NCI-H748 (cell line): ENCODE measurements around the gene MAPKAP1.

Experiments
- DNase-seq: peaks from one replicate; lab custom pipeline; 2025; ENCODE audit not compliant: unreplicated experiment; lab: John Stamatoyannopoulos, UW

Gene MAPKAP1

DNA sequence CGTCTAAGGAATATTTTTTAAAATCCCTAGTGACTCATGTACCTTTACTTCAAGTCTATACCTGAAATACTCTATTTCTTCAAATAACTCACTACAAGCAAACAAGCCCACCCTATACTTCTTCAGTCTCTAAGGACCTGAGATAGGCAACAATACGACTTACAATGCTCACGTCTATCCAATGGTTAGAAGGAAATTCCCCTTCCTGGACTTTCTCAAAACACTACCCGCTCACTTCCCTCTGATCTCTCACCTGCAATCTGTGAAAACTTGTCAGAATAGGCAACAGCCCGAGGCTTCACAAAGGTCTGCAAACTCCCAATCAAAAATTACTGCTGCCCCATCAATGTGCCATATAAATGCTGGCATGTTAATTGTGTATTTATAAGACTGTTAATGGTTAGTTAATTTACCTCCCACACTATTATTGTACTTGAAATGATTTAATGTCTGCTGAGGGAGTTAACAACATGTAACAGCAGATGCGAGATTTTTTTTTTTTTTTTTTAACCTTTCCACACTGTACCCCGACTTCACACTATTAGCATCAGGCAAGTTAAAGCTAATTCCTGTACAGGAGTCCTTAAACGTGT, 27.3 kb downstream of the MAPKAP1 start:
- no peak for DNase-seq

DNA sequence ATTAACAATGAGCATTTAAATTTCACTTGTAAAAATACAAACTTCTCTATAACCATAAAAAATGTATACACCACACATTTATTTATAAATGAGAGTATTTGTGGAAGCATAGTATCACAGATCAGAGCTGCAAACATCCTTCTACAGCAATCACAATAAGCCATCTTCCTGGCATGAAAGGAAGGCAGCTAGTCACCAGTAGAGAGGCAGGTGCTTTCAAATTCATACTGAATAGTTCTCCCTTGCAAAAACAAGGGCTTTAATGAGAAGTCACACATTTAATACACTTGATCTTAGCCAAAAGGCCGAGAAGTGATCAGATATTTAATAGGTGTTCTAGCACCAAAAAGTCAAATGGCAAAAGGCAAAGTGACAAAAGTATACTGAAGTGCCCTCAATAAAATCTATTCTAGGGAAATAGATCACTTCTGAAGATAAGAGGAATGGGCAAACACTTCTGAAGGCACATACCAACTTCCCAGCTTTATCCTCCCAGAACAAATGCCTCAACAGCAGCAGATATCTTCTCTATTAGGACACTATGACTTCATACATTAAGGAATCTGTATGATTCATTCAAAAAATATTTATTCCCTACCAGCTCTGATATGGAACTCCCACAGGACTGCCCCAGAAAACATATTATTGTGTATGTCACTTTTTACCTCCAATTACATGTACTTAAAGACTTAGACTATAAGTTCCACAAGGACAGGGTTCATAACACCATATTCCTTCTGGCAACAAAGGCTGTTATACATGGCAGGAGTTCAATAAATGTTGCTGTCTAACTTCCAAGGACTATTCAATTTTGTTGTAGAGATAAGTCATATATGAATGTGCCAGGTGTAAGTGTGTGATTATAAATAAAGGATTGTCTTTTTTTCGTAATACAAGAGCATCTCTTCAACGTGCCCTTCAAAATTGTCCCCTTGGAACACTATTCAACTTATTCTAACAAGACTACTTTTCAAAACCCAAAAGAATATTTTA, 31.7 kb downstream of the MAPKAP1 start:
- DNase-seq: no peak

DNA sequence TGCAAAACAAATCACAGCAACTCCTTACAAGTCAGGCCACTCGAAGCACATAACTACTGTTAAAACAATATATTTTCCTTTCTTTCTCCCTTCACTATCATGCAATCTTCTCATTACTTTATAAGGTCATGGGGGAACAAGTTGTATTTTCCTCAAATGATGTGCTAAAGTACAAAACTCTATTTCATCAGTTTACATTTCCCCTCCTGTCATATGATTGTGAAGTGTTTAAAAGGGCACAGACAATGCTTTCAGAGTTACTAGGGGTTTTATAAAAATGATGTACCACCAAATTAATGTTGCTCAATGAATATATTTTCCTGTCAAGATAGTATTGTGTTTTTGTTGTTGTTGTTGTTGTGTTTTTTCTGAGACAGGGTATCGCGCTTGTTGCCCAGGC, 34.1 kb downstream of the MAPKAP1 start:
- DNase-seq: no peak

GRCh38 chr9:125663127-125663526, 43.9 kb downstream of the MAPKAP1 start:
- DNase-seq: no peak

GRCh38 chr9:125660557-125660956, 46.5 kb downstream of the MAPKAP1 start:
- DNase-seq: no peak

DNA sequence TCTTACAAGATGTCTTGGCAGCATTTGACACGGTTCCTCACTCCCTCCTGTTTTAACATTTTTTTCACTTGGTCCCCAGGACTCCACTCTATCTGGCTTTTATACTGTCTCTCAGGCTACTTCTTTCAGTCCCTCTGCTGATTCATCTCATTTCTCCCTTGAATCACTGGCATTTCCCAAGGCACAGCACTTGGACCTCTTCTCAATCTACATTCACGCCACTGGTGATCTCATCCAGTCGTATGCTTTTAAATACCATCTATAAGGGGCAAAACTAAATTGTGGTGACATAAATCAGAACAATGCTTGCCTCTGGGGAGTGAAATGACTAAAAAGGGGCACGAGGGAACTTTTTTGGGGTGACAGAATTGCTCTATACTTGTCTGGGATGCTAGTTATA, 47.1 kb downstream of the MAPKAP1 start:
- DNase-seq: no peak

GRCh38 chr9:125659201-125659840, 47.7 kb downstream of the MAPKAP1 start:
- no peak for DNase-seq

GRCh38 chr9:125656560-125656959, 50.4 kb downstream of the MAPKAP1 start:
- DNase-seq: no peak

DNA sequence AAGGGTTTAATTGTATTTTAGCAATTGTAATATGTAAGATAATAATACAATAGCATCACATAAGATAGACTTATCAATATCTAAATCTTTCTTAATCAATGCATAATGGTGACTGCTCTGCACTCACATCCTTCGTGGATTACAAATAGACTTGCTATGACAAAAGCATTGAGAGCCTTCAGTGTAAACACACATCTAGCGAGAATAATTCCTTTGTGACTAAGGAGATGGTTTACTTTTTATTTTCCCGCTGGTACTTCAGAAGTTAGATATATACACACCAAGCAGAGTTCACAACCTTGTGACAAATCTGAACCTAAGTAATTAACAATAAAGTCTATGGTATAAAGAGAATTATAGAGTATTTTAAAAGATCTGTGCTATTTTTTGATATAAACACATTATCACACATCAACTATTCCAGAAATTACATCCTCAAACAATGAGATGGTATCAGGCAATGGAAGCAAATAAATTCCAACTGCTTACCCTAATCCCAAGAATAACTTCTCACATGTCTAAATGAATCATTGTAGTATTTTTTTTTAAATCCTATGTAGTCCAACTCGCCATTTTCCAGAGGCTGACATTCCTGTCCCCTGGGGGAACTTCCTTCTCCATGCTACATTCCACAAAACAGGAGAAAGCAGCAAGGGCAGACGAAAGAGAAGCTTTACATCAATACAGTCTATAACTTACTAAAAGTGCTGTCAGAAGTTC, 51.2 kb downstream of the MAPKAP1 start:
- peak; percentile 11 for DNase-seq

GRCh38 chr9:125655066-125655633, 51.9 kb downstream of the MAPKAP1 start:
- DNase-seq: no peak

DNA sequence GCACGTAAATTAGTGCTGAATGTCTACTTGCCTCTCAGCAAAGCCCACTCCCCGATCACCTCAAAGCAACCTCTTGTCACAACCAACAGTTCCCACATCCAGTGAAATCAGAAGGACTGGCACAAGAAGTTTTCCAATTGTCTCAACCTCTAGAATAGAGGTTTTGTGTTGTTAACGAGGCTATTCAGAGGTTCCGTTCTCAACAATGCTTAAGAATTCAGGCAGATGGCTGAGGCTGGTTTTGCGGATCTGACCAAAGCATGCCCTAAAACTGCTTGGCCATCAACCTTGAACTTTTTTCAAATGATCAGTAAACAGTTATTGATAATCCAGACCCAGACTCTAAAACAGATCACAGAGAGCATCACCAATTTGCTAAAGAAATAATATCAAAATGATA, 52.9 kb downstream of the MAPKAP1 start:
- no peak for DNase-seq

DNA sequence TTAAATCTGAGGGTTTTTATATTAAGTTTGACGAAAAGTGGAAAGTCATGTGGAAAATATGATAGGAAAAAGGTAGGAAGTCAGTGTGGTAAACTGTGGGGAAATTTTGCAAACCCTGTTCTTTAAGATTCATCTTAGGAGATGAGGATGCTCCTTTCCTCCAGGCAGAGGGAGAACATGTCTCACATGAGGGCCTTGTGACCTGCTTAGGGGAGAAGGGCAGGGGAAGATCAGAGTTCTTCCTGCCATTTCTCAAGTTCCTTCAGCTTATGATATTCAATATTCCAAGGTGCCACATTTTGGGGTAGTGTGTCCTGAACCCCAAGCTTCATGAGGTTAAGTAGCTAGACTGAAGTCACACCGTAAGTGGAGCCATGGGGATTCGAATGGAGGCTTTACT, 53.7 kb downstream of the MAPKAP1 start:
- DNase-seq: no peak

- no peak for DNase-seq
These were observed 54.2 kb downstream of the MAPKAP1 start for GRCh38 chr9:125652759-125653158.

GRCh38 chr9:125652233-125652594, 54.8 kb downstream of the MAPKAP1 start:
- DNase-seq: no peak

GRCh38 chr9:125651576-125652232, 55.3 kb downstream of the MAPKAP1 start:
- no peak for DNase-seq

- DNase-seq: no peak
These were observed 56.7 kb downstream of the MAPKAP1 start for GRCh38 chr9:125650271-125650737.

DNA sequence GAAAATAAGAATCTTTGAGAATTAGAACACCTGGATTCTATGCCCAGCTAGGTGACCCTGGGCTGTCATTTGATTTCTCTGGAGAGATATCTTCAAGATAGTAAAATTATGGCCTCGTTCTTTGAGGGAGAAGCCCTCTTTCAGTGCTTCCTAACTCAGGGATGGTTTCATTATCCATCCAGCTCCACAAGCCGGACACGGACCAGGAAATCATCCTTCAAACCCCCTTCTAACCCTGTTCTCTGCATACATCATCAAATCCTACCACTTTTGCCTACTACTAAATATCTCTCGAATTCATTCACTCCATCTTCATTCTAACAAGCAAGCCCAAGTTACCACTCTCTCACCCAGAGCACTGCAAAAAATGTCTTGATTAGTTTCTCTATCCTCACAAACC, 57.2 kb downstream of the MAPKAP1 start:
- no peak for DNase-seq

DNA sequence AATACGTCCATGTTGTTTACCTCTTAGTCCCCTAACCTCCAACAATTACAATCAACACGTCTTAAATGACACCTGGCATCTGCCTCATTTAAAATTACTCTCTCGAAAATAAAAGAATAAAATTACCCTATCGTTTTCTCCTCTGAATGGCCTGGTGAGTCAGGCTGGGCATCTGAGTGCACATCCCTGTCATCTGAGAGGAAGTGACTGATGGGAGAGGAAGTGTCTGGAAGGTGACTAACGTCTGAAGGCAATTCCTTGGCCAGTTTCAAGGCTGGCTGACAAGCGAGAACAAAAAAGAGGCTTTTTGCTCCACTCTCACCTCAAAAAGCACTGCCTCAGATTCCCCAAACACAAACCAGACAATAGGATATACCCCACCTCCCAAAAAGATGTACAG, 57.7 kb downstream of the MAPKAP1 start:
- DNase-seq: peak; percentile 73

GRCh38 chr9:125648294-125648693, 58.7 kb downstream of the MAPKAP1 start:
- DNase-seq: no peak

- no peak for DNase-seq
These were observed 60.3 kb downstream of the MAPKAP1 start for GRCh38 chr9:125646621-125647100.
